Measurements from ENCODE around the gene PDZD8.

DNA sequence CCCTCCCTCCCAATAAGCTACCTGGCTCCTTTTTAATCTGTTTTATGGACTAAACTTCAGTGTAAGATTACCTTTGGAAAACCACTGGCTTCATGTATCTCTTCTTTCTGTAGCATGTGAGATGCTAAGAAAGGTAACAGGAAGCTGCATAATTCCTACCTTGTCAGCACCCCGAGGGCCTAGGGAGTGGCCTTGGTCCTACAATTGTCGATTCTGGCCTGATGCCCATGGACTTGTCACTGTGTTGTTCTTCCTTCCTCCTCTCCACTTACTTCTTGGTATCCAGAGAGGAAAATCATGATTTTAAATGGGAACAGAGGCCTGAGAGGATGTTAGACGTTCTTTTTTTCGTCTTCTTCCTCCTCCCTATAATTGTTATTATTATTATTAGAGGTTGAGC lies 42.9 kb upstream of the PDZD8 start:
- TF ChIP-seq ZFP30 (CRISPR knock-in tag; IDR thresholded peaks at IDR 0.05) (no peak), ZNF565 (CRISPR knock-in tag; conservative IDR thresholded peaks at IDR 0.05; ENCODE audit: low read depth) (no peak), ZC3H10 (CRISPR knock-in tag; IDR thresholded peaks at IDR 0.05) (no peak), ZNF8 (CRISPR knock-in tag; IDR thresholded peaks at IDR 0.05) (no peak), ESRRG (CRISPR knock-in tag; IDR thresholded peaks at IDR 0.05) (no peak), RARB (CRISPR knock-in tag; IDR thresholded peaks at IDR 0.05) (no peak), PPARA (CRISPR knock-in tag; IDR thresholded peaks at IDR 0.05; ENCODE audit: borderline replicate concordance) (no peak), ZNF70 (CRISPR knock-in tag; IDR thresholded peaks at IDR 0.05) (no peak)
- TF ChIP-seq, protein P1, sequence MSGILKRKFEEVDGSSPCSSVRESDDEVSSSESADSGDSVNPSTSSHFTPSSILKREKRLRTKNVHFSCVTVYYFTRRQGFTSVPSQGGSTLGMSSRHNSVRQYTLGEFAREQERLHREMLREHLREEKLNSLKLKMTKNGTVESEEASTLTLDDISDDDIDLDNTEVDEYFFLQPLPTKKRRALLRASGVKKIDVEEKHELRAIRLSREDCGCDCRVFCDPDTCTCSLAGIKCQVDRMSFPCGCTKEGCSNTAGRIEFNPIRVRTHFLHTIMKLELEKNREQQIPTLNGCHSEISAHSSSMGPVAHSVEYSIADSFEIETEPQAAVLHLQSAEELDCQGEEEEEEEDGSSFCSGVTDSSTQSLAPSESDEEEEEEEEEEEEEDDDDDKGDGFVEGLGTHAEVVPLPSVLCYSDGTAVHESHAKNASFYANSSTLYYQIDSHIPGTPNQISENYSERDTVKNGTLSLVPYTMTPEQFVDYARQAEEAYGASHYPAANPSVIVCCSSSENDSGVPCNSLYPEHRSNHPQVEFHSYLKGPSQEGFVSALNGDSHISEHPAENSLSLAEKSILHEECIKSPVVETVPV (CRISPR knock-in tag; IDR thresholded peaks at IDR 0.05): no peak
- TF ChIP-seq, protein P2, sequence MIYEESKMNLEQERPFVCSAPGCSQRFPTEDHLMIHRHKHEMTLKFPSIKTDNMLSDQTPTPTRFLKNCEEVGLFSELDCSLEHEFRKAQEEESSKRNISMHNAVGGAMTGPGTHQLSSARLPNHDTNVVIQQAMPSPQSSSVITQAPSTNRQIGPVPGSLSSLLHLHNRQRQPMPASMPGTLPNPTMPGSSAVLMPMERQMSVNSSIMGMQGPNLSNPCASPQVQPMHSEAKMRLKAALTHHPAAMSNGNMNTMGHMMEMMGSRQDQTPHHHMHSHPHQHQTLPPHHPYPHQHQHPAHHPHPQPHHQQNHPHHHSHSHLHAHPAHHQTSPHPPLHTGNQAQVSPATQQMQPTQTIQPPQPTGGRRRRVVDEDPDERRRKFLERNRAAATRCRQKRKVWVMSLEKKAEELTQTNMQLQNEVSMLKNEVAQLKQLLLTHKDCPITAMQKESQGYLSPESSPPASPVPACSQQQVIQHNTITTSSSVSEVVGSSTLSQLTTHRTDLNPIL (CRISPR knock-in tag; IDR thresholded peaks at IDR 0.05; ENCODE audit: low read depth): no peak
- TF ChIP-seq, protein P3, sequence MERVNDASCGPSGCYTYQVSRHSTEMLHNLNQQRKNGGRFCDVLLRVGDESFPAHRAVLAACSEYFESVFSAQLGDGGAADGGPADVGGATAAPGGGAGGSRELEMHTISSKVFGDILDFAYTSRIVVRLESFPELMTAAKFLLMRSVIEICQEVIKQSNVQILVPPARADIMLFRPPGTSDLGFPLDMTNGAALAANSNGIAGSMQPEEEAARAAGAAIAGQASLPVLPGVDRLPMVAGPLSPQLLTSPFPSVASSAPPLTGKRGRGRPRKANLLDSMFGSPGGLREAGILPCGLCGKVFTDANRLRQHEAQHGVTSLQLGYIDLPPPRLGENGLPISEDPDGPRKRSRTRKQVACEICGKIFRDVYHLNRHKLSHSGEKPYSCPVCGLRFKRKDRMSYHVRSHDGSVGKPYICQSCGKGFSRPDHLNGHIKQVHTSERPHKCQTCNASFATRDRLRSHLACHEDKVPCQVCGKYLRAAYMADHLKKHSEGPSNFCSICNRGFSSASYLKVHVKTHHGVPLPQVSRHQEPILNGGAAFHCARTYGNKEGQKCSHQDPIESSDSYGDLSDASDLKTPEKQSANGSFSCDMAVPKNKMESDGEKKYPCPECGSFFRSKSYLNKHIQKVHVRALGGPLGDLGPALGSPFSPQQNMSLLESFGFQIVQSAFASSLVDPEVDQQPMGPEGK (CRISPR knock-in tag; IDR thresholded peaks at IDR 0.05; ENCODE audit: borderline replicate concordance): no peak
